ENCODE data around the gene BST1. TPM values are rescaled to one million over a fixed set of nuclear protein-coding genes. Genes with fewer than 3 reads are reported as not detected.
"Not testable (repeated sequence)": the region's sequence is repeated elsewhere in the genome, so short reads cannot be mapped to it uniquely, and the experiment has no call there.

Gene BST1
- polyA plus RNA-seq, 1 of the 3 experiments (the other 2 are of a cell fraction): 7.3 TPM

DNA sequence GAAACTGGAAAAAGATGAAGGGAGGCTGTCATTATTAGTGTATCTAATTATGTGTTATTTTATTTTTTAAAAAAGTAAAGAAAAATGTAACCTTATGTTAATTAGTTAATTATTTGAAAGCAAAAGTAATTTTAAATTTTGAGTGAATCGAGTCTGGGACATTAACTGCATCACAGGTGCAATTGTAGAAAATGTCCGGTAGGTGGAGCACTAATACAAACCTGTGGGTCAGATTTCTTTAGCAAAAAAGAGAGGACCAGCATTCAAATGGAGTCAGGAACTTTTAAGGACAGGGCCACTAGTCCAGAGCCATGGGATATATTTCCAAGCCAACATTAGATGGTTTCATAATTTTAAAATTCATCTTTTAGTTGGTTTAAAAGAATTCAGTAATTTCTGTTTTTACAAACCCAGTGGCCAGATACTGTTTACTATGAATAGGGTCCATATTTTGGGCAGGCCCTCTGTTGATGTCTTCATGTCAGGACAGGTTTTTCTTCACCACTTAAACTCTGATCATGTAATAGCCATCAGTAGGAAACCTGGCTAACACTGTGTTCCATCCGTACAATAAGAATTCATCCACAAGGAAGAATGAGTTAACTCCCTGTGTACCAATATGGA lies 27.2 kb downstream of the BST1 start:
- Histone ChIP-seq H3K9me3 (no peaks in the 10 kb centered on the region), H3K4me1 (ENCODE audit: control insufficient read depth in 1 of 2, insufficient read depth in 2 of 2, low read depth in 1 of 2, low read length in 1 of 2) (no peaks in the 10 kb centered on the region), H3K4me2 (no peak overlapping the region), H3K9ac (no peak overlapping the region), H3K27me3 (ENCODE audit: insufficient read depth) (no peaks in the 10 kb centered on the region), H3K79me2 (ENCODE audit: insufficient read depth) (no peaks in the 10 kb centered on the region), H3K27ac (ENCODE audit: low read depth in 2 of 2, low read length in 1 of 2) (no peak overlapping the region), H3K4me3 (ENCODE audit: low read depth in 2 of 2, low read length in 1 of 2) (no peak overlapping the region), H3F3A (replicated peaks; ENCODE audit: insufficient read depth) (no peaks in the 10 kb centered on the region), H2AFZ (ENCODE audit: low read depth) (no peak overlapping the region), H3K9me2 (no peaks in the 10 kb centered on the region), H3K36me3 (replicated peaks in 1 of 2; ENCODE audit: control insufficient read depth in 1 of 2, insufficient read depth in 2 of 2, low read length in 1 of 2) (no peaks in the 10 kb centered on the region), H4K20me1 (ENCODE audit: insufficient read depth) (no peaks in the 10 kb centered on the region)
- WGBS (ENCODE audit: low lambda C conversion rate): 23% methylated on average over 3 of the region's 3 CpGs
- peak; percentile 66 for DNase-seq
- TF ChIP-seq SMC3 (IDR thresholded peaks at IDR 0.05; ENCODE audit: low read depth, low read length) (peak; percentile 55), RFX5 (IDR thresholded peaks at IDR 0.05; ENCODE audit: low read length) (no peak), RAD21 (IDR thresholded peaks at IDR 0.05; ENCODE audit: low read length) (peak; percentile 84)
- TF ChIP-seq, protein P1, sequence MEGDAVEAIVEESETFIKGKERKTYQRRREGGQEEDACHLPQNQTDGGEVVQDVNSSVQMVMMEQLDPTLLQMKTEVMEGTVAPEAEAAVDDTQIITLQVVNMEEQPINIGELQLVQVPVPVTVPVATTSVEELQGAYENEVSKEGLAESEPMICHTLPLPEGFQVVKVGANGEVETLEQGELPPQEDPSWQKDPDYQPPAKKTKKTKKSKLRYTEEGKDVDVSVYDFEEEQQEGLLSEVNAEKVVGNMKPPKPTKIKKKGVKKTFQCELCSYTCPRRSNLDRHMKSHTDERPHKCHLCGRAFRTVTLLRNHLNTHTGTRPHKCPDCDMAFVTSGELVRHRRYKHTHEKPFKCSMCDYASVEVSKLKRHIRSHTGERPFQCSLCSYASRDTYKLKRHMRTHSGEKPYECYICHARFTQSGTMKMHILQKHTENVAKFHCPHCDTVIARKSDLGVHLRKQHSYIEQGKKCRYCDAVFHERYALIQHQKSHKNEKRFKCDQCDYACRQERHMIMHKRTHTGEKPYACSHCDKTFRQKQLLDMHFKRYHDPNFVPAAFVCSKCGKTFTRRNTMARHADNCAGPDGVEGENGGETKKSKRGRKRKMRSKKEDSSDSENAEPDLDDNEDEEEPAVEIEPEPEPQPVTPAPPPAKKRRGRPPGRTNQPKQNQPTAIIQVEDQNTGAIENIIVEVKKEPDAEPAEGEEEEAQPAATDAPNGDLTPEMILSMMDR (IDR thresholded peaks at IDR 0.05): peak; percentile 84
- ChIA-PET POLR2A (no interaction called here), CTCF (interaction anchor here (0.6 to 3.1 kb wide), 11 partner anchors 11 to 271 kb away, joined by 3 to 11 read pairs (median 4); no protein-coding TSS in a partner anchor)

DNA sequence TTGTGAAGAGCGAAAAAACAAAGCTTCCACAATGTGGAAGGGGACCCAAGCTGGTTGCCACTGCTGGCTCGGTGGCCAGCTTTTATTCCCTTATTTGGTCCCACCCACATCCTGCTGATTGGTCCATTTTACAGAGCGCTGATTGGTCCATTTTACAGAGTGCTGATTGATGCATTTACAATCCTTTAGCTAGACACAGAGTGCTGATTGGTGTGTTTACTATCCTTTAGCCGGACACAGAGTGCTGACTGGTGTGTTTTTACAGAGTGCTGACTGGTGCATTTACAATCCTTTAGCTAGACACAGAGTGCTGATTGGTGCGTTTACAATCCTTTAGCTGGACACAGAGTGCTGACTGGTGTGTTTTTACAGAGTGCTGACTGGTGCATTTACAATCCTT lies 30.2 kb downstream of the BST1 start:
- H3K79me2 ChIP-seq (ENCODE audit: insufficient read depth); H3K9me2 ChIP-seq; H3K4me1 ChIP-seq (ENCODE audit: control insufficient read depth in 1 of 2, insufficient read depth in 2 of 2, low read depth in 1 of 2, low read length in 1 of 2); H3F3A ChIP-seq (replicated peaks; ENCODE audit: insufficient read depth); DNase-seq; POLR2A ChIA-PET; H3K27me3 ChIP-seq (ENCODE audit: insufficient read depth); H3K27ac ChIP-seq (ENCODE audit: low read depth in 2 of 2, low read length in 1 of 2); H3K9me3 ChIP-seq; H2AFZ ChIP-seq (ENCODE audit: low read depth); H4K20me1 ChIP-seq (ENCODE audit: insufficient read depth); H3K4me2 ChIP-seq; H3K36me3 ChIP-seq (replicated peaks in 1 of 2; ENCODE audit: control insufficient read depth in 1 of 2, insufficient read depth in 2 of 2, low read length in 1 of 2); H3K4me3 ChIP-seq (ENCODE audit: low read depth in 2 of 2, low read length in 1 of 2); H3K9ac ChIP-seq: not testable (repeated sequence)
- 71% methylated on average over 4 of the region's 5 CpGs for WGBS (ENCODE audit: low lambda C conversion rate)
- CTCF ChIA-PET: interaction anchor here (1.3 to 1.6 kb wide), 3 partner anchors 24 to 223 kb away, joined by 3 to 8 read pairs (median 8); no protein-coding TSS in a partner anchor

DNA sequence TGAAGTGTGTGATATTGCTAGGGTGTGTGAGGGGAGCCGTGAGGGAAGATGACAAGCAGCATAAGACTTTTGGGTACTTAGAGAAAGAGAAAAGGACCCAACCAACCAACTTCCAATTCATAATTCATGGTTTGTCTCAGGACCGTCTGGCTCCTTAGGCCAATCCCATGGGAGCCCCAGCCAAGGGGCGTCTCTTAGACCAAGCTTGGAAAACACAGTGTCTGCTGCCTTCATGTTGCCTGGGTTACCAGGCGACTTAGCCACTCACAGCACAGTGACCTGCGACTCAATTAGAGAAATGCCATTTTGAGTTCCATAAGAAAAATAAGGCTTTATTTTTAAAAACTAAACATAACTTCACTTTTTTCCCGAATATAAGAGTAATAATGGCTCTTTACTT lies 32.7 kb downstream of the BST1 start:
- TF ChIP-seq, protein P2, sequence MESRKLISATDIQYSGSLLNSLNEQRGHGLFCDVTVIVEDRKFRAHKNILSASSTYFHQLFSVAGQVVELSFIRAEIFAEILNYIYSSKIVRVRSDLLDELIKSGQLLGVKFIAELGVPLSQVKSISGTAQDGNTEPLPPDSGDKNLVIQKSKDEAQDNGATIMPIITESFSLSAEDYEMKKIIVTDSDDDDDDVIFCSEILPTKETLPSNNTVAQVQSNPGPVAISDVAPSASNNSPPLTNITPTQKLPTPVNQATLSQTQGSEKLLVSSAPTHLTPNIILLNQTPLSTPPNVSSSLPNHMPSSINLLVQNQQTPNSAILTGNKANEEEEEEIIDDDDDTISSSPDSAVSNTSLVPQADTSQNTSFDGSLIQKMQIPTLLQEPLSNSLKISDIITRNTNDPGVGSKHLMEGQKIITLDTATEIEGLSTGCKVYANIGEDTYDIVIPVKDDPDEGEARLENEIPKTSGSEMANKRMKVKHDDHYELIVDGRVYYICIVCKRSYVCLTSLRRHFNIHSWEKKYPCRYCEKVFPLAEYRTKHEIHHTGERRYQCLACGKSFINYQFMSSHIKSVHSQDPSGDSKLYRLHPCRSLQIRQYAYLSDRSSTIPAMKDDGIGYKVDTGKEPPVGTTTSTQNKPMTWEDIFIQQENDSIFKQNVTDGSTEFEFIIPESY (IDR thresholded peaks at IDR 0.05; ENCODE audit: borderline replicate concordance, low read depth): no peak
- TF ChIP-seq RXRA (IDR thresholded peaks at IDR 0.05; ENCODE audit: borderline replicate concordance, low read depth): no peak
- no peak for TF ChIP-seq FOXJ3 (CRISPR knock-in tag; IDR thresholded peaks at IDR 0.05)
- no peak for TF ChIP-seq MEF2A (IDR thresholded peaks at IDR 0.05; ENCODE audit: borderline replicate concordance, low read depth)
- TF ChIP-seq, protein P3, sequence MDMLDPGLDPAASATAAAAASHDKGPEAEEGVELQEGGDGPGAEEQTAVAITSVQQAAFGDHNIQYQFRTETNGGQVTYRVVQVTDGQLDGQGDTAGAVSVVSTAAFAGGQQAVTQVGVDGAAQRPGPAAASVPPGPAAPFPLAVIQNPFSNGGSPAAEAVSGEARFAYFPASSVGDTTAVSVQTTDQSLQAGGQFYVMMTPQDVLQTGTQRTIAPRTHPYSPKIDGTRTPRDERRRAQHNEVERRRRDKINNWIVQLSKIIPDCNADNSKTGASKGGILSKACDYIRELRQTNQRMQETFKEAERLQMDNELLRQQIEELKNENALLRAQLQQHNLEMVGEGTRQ (IDR thresholded peaks at IDR 0.05; ENCODE audit: borderline replicate concordance, low read depth, low read length): no peak
- no peak for TF ChIP-seq RAD21 (IDR thresholded peaks at IDR 0.05; ENCODE audit: low read length)
- H3K79me2 ChIP-seq (ENCODE audit: insufficient read depth): no peaks in the 10 kb centered on the region
- H3F3A ChIP-seq (replicated peaks; ENCODE audit: insufficient read depth): no peaks in the 10 kb centered on the region
- no peak overlapping the region for H3K4me2 ChIP-seq
- H3K9ac ChIP-seq: no peak overlapping the region
- H4K20me1 ChIP-seq (ENCODE audit: insufficient read depth): no peaks in the 10 kb centered on the region
- no peaks in the 10 kb centered on the region for H3K9me3 ChIP-seq
- DNase-seq: no peak
- no peak overlapping the region for H3K27ac ChIP-seq (ENCODE audit: low read depth in 2 of 2, low read length in 1 of 2)
- H3K4me1 ChIP-seq (ENCODE audit: control insufficient read depth in 1 of 2, insufficient read depth in 2 of 2, low read depth in 1 of 2, low read length in 1 of 2): 0 out of 4 replicates have a peak, but pooled peaks cover 0 to 4% of the 10 kb centered on the region in 2 experiments
- POLR2A ChIA-PET: no interaction called here
- 74% methylated on average over 6 of the region's 6 CpGs for WGBS (ENCODE audit: low lambda C conversion rate)
- no peaks in the 10 kb centered on the region for H3K27me3 ChIP-seq (ENCODE audit: insufficient read depth)
- CTCF ChIA-PET: interaction anchor here (1.0 kb wide), 1 partner anchor 266 kb away, joined by 3 read pairs; no protein-coding TSS in a partner anchor
- H3K4me3 ChIP-seq (ENCODE audit: low read depth in 2 of 2, low read length in 1 of 2): no peak overlapping the region
- H3K9me2 ChIP-seq: no peaks in the 10 kb centered on the region
- H2AFZ ChIP-seq (ENCODE audit: low read depth): no peak overlapping the region
- no peaks in the 10 kb centered on the region for H3K36me3 ChIP-seq (replicated peaks in 1 of 2; ENCODE audit: control insufficient read depth in 1 of 2, insufficient read depth in 2 of 2, low read length in 1 of 2)

All from SK-N-SH (cell line).